K562 (cell line): Measurements from ENCODE around the gene LIPE.

Source experiments
- CTCF ChIP-seq, 3 experiments: IDR thresholded peaks in 2 of 3; conservative IDR thresholded peaks in 1 of 3; 2 replicates each; pipeline ENCODE4 v1.5.1; 2011 to 2012; ENCODE audit warnings: low read length in 3 of 3, mild to moderate bottlenecking in 3 of 3, control low read depth in 2 of 3, improper control_type of control experiment in 1 of 3, inconsistent platforms in 1 of 3, low read depth in 1 of 3, mixed read lengths in 1 of 3, moderate library complexity in 1 of 3; ENCODE audit not compliant: insufficient read depth in 2 of 3
- HNRNPUL1 ChIP-seq: fragments of 200-400 bp; formaldehyde crosslinking; IDR thresholded peaks from 2 replicates; pipeline ENCODE4 v1.6.1; 2017; ENCODE audit warnings: low read length
- JUND ChIP-seq, 2 experiments: IDR thresholded peaks; 2 replicates in 1 of 2; 3 replicates in 1 of 2; pipeline ENCODE4 v1.6.1; 2011; ENCODE audit warnings: borderline replicate concordance in 2 of 2, low read depth in 2 of 2, low read length in 2 of 2, improper control_type of control experiment in 1 of 2, missing biosample characterization in 1 of 2, missing genetic modification characterization in 1 of 2, missing genetic modification reagents in 1 of 2
- KAT8 ChIP-seq: fragments of 450-650 bp; IDR thresholded peaks from 2 replicates; pipeline ENCODE4 v1.6.1; 2016; ENCODE audit warnings: low read depth, mild to moderate bottlenecking
- MIER1 ChIP-seq: fragments of 450-650 bp; IDR thresholded peaks from 2 replicates; pipeline ENCODE4 v1.6.1; 2016; ENCODE audit warnings: antibody characterized with exemption, mild to moderate bottlenecking, low read depth
- MLX ChIP-seq, 2 experiments: fragments of 450-650 bp in 1 of 2; sonication (generic) in 1 of 2; formaldehyde crosslinking; conservative IDR thresholded peaks; 2 replicates each; pipeline versions ENCODE4 v1.4.0 to v1.8.1; 2020 to 2022; ENCODE audit warnings: mild to moderate bottlenecking in 1 of 2, missing genetic modification reagents in 1 of 2
- POLR2A ChIP-seq: fragments of 450-650 bp; conservative IDR thresholded peaks from 2 replicates; pipeline ENCODE4 v1.6.1; 2016
- SIX5 ChIP-seq, 2 experiments: IDR thresholded peaks; 2 replicates each; pipeline ENCODE4 v1.6.1; 2011; ENCODE audit warnings: low read length in 2 of 2, borderline replicate concordance in 1 of 2, low read depth in 1 of 2, mild to moderate bottlenecking in 1 of 2, moderate library complexity in 1 of 2; ENCODE audit not compliant: insufficient read depth in 1 of 2
- SPI1 ChIP-seq: IDR thresholded peaks from 2 replicates; pipeline ENCODE4 v1.6.1; 2011; ENCODE audit warnings: low read depth, low read length, control low read depth, borderline replicate concordance
- ZSCAN32 ChIP-seq: fragments of 450-650 bp; formaldehyde crosslinking; IDR thresholded peaks from 2 replicates; pipeline ENCODE4 v1.4.0; 2020; ENCODE audit warnings: mild to moderate bottlenecking, moderate library complexity

- TF ChIP-seq MIER1 (no peak), SPI1 (no peak), ZSCAN32 (CRISPR knock-in tag) (no peak), HNRNPUL1 (no peak), POLR2A (no peak), CTCF (IDR thresholded peaks at IDR 0.05 in 2 of 3, conservative IDR thresholded peaks at IDR 0.05 in 1 of 3; ENCODE audit: insufficient read depth in 2 of 3, low read depth in 1 of 3, low read length in 3 of 3) (no peak), JUND (IDR thresholded peaks at IDR 0.05; ENCODE audit: borderline replicate concordance, low read depth, low read length) (no peak), JUND (tag; IDR thresholded peaks at IDR 0.05; ENCODE audit: borderline replicate concordance, low read depth, low read length) (no peak), MLX (CRISPR knock-in tag; conservative IDR thresholded peaks at IDR 0.05) (no peak), SIX5 (IDR thresholded peaks at IDR 0.05; ENCODE audit: borderline replicate concordance in 1 of 2, insufficient read depth in 1 of 2, low read depth in 1 of 2, low read length in 2 of 2) (no peak), KAT8 (no peak)
Observed at GRCh38 chr19:42361545-42361910, 65.7 kb downstream of the LIPE start.
